Activated effector memory CD4-positive, alpha-beta T cell treated with Interleukin-2 at 50 U/mL for 16 hours (primary cell): ENCODE results near the gene MARK1.

Experiments
- DNase-seq: peaks from one replicate; pipeline ENCODE4 v3.0.0-alpha.2; 2020

The MARK1 gene

GRCh38 chr1:220692436-220693228, 164.7 kb downstream of the MARK1 start:
- no peak for DNase-seq

- DNase-seq, result no peak
Observed at GRCh38 chr1:220694866-220695382, 167.0 kb downstream of the MARK1 start.

- DNase-seq, result no peak
Observed at GRCh38 chr1:220695426-220695825, 167.5 kb downstream of the MARK1 start.

- DNase-seq, result no peak
Observed at GRCh38 chr1:220696226-220696862, 168.4 kb downstream of the MARK1 start.

GRCh38 chr1:220696863-220697231, 168.9 kb downstream of the MARK1 start:
- DNase-seq, result no peak

- DNase-seq, result no peak
Observed at GRCh38 chr1:220697326-220697725, 169.4 kb downstream of the MARK1 start.

- DNase-seq, result no peak
Observed at GRCh38 chr1:220698607-220699016, 170.7 kb downstream of the MARK1 start.

- no peak for DNase-seq
Observed at GRCh38 chr1:220699044-220699443, 171.1 kb downstream of the MARK1 start.

GRCh38 chr1:220700556-220701179, 172.7 kb downstream of the MARK1 start:
- DNase-seq, result no peak

- no peak for DNase-seq
Observed at GRCh38 chr1:220701974-220702373, 174.0 kb downstream of the MARK1 start.

- no peak for DNase-seq
Observed at GRCh38 chr1:220702733-220703270, 174.9 kb downstream of the MARK1 start.

- DNase-seq, result no peak
Observed at GRCh38 chr1:220703305-220703704, 175.4 kb downstream of the MARK1 start.

- DNase-seq, result no peak
Observed at GRCh38 chr1:220705782-220706181, 177.8 kb downstream of the MARK1 start.

- DNase-seq, result no peak
Observed at GRCh38 chr1:220706480-220706879, 178.5 kb downstream of the MARK1 start.

- DNase-seq, result no peak
Observed at GRCh38 chr1:220707160-220707559, 179.2 kb downstream of the MARK1 start.

GRCh38 chr1:220708244-220708643, 180.3 kb downstream of the MARK1 start:
- DNase-seq, result no peak

GRCh38 chr1:220708936-220709801, 181.2 kb downstream of the MARK1 start:
- DNase-seq, result no peak

- DNase-seq, result no peak
Observed at GRCh38 chr1:220710333-220710732, 182.4 kb downstream of the MARK1 start.

- no peak for DNase-seq
Observed at GRCh38 chr1:220711056-220711809, 183.3 kb downstream of the MARK1 start.
